HEK293 (cell line): Measurements from ENCODE around the gene DIRAS1.

ENCODE experiments used
- CTCF ChIA-PET: fragments of 350-600 bp; formaldehyde crosslinking; extraction: SDS; loops from one replicate; lab custom pipeline; 2021; ENCODE audit warnings: antibody characterized with exemption; lab: Yijun Ruan, JAX
- POLR2A ChIA-PET: fragments of 300-600 bp; formaldehyde crosslinking; extraction: SDS; loops from one replicate; lab custom pipeline; 2020; ENCODE audit warnings: antibody characterized with exemption, inconsistent platforms; lab: Yijun Ruan, JAX
- H3K27ac ChIP-seq: fragments of 200-500 bp; sonication (Bioruptor generic); 2 replicates; pipeline ENCODE4 v1.5.1; 2014; ENCODE audit warnings: low read depth, low read length, control low read depth, inconsistent platforms; ENCODE audit errors: extremely low read depth
- H3K36me3 ChIP-seq, 2 experiments: fragments of 200-500 bp in 1 of 2; sonication (Bioruptor generic) in 1 of 2; 1 replicate in 1 of 2; 2 replicates in 1 of 2; pipeline ENCODE4 v1.5.1; 2014 to 2017; ENCODE audit warnings: inconsistent platforms in 2 of 2, low read length in 2 of 2; ENCODE audit not compliant: control insufficient read depth in 2 of 2, insufficient read depth in 1 of 2
- H3K4me1 ChIP-seq: fragments of 200-500 bp; sonication (Bioruptor generic); 2 replicates; pipeline ENCODE4 v1.5.1; 2014; ENCODE audit warnings: mild to moderate bottlenecking, low read length, inconsistent platforms; ENCODE audit not compliant: control insufficient read depth, insufficient read depth
- H3K4me3 ChIP-seq: 2 replicates; pipeline ENCODE4 v1.5.1; 2011; ENCODE audit warnings: low read depth, mild to moderate bottlenecking, control low read depth, low read length, moderate library complexity
- H3K9me3 ChIP-seq: fragments of 200-500 bp; sonication (Bioruptor generic); 2 replicates; pipeline ENCODE4 v1.5.1; 2014; ENCODE audit warnings: low read depth, low read length, inconsistent platforms; ENCODE audit not compliant: control insufficient read depth, insufficient read depth
- BCL11A ChIP-seq: fragments of 450-650 bp; formaldehyde crosslinking; IDR thresholded peaks from 2 replicates; pipeline ENCODE4 v1.5.1; 2016; ENCODE audit warnings: low read depth, missing biosample characterization, missing genetic modification characterization
- BCL11B ChIP-seq: fragments of 450-650 bp; formaldehyde crosslinking; IDR thresholded peaks from 2 replicates; pipeline ENCODE4 v1.5.1; 2016; ENCODE audit warnings: low read depth, missing biosample characterization, missing genetic modification characterization
- GFI1B ChIP-seq: fragments of 450-650 bp; formaldehyde crosslinking; IDR thresholded peaks from 2 replicates; pipeline ENCODE4 v1.5.1; 2016; ENCODE audit warnings: missing biosample characterization, missing genetic modification characterization
- GLIS1 ChIP-seq: fragments of 450-650 bp; formaldehyde crosslinking; IDR thresholded peaks from 2 replicates; pipeline ENCODE4 v1.5.1; 2016; ENCODE audit warnings: missing biosample characterization, missing genetic modification characterization
- KLF1 ChIP-seq: fragments of 450-650 bp; formaldehyde crosslinking; IDR thresholded peaks from 2 replicates; pipeline ENCODE4 v1.5.1; 2016; ENCODE audit warnings: missing biosample characterization, missing genetic modification characterization
- OVOL3 ChIP-seq: fragments of 450-650 bp; formaldehyde crosslinking; IDR thresholded peaks from 2 replicates; pipeline ENCODE4 v1.5.1; 2016; ENCODE audit warnings: missing biosample characterization, missing genetic modification characterization
- PRDM6 ChIP-seq: fragments of 450-650 bp; formaldehyde crosslinking; IDR thresholded peaks from 2 replicates; pipeline ENCODE4 v1.5.1; 2017; ENCODE audit warnings: missing biosample characterization, missing genetic modification characterization
- RBAK ChIP-seq: fragments of 450-650 bp; formaldehyde crosslinking; IDR thresholded peaks from 2 replicates; pipeline ENCODE4 v1.5.1; 2016; ENCODE audit warnings: missing biosample characterization, missing genetic modification characterization
- SCRT2 ChIP-seq: fragments of 450-650 bp; formaldehyde crosslinking; IDR thresholded peaks from 2 replicates; pipeline ENCODE4 v1.5.1; 2016; ENCODE audit warnings: missing biosample characterization, missing genetic modification characterization
- SP7 ChIP-seq: fragments of 450-650 bp; formaldehyde crosslinking; IDR thresholded peaks from 2 replicates; pipeline ENCODE4 v1.5.1; 2016; ENCODE audit warnings: missing biosample characterization, missing genetic modification characterization
- ZBTB21 ChIP-seq: fragments of 450-650 bp; formaldehyde crosslinking; IDR thresholded peaks from 2 replicates; pipeline ENCODE4 v1.5.1; 2017; ENCODE audit warnings: missing biosample characterization, missing genetic modification characterization
- ZFP41 ChIP-seq: fragments of 450-650 bp; formaldehyde crosslinking; IDR thresholded peaks from 2 replicates; pipeline ENCODE4 v1.5.1; 2016; ENCODE audit warnings: missing biosample characterization, missing genetic modification characterization, borderline replicate concordance
- ZIC2 ChIP-seq: fragments of 450-650 bp; formaldehyde crosslinking; IDR thresholded peaks from 2 replicates; pipeline ENCODE4 v1.5.1; 2016; ENCODE audit warnings: missing biosample characterization, missing genetic modification characterization
- ZNF10 ChIP-seq: fragments of 450-650 bp; formaldehyde crosslinking; IDR thresholded peaks from 2 replicates; pipeline ENCODE4 v1.5.1; 2017; ENCODE audit warnings: missing biosample characterization, missing genetic modification characterization
- ZNF133 ChIP-seq: fragments of 450-650 bp; formaldehyde crosslinking; IDR thresholded peaks from 2 replicates; pipeline ENCODE4 v1.5.1; 2016; ENCODE audit warnings: missing biosample characterization, missing genetic modification characterization
- ZNF221 ChIP-seq: fragments of 450-650 bp; formaldehyde crosslinking; IDR thresholded peaks from 2 replicates; pipeline ENCODE4 v1.5.1; 2017; ENCODE audit warnings: missing biosample characterization, missing genetic modification characterization, borderline replicate concordance
- ZNF416 ChIP-seq: fragments of 450-650 bp; formaldehyde crosslinking; IDR thresholded peaks from 2 replicates; pipeline ENCODE4 v1.5.1; 2016; ENCODE audit warnings: missing biosample characterization, missing genetic modification characterization
- ZNF501 ChIP-seq: fragments of 450-650 bp; formaldehyde crosslinking; IDR thresholded peaks from 2 replicates; pipeline ENCODE4 v1.5.1; 2016; ENCODE audit warnings: missing biosample characterization, missing genetic modification characterization
- ZNF654 ChIP-seq: fragments of 450-650 bp; formaldehyde crosslinking; IDR thresholded peaks from 2 replicates; pipeline ENCODE4 v1.5.1; 2016; ENCODE audit warnings: low read depth, missing biosample characterization, missing genetic modification characterization
- ZNF660 ChIP-seq: fragments of 450-650 bp; IDR thresholded peaks from 2 replicates; pipeline ENCODE4 v1.5.1; 2018; ENCODE audit warnings: missing biosample characterization, mild to moderate bottlenecking, missing genetic modification characterization
- ZNF747 ChIP-seq: fragments of 450-650 bp; formaldehyde crosslinking; IDR thresholded peaks from 2 replicates; pipeline ENCODE4 v1.5.1; 2016; ENCODE audit warnings: missing biosample characterization, missing genetic modification characterization
- ZNF76 ChIP-seq: fragments of 450-650 bp; formaldehyde crosslinking; IDR thresholded peaks from 2 replicates; pipeline ENCODE4; 2016; ENCODE audit warnings: low read depth, missing biosample characterization, missing genetic modification characterization, borderline replicate concordance
- ZNF776 ChIP-seq: fragments of 450-650 bp; formaldehyde crosslinking; IDR thresholded peaks from 2 replicates; pipeline ENCODE4 v1.5.0; 2017; ENCODE audit warnings: missing biosample characterization, missing genetic modification characterization, borderline replicate concordance
- ZSCAN18 ChIP-seq: fragments of 450-650 bp; formaldehyde crosslinking; IDR thresholded peaks from 2 replicates; pipeline ENCODE4 v1.5.1; 2016; ENCODE audit warnings: missing biosample characterization, missing genetic modification characterization

The DIRAS1 gene

GRCh38 chr19:2729943-2730818 is 9.0 kb upstream of the DIRAS1 start:
- no peaks in the 10 kb centered on the region for H3K4me1 ChIP-seq
- TF ChIP-seq ZNF10 (tag by site-specific recombination): no peak
- peak; percentile 61 for TF ChIP-seq GLIS1 (tag by site-specific recombination)
- H3K9me3 ChIP-seq: no peaks in the 10 kb centered on the region
- CTCF ChIA-PET: no interaction called here
- no peak overlapping the region for H3K4me3 ChIP-seq
- no peak overlapping the region for H3K27ac ChIP-seq
- POLR2A ChIA-PET: interaction anchor here (0.6 to 1.5 kb wide), 2 partner anchors 10 to 276 kb away, joined by 3 to 5 read pairs; no protein-coding TSS in a partner anchor
- H3K36me3 ChIP-seq: peaks cover 0 to 27% of the 10 kb centered on the region in 2 experiments; a peak in 1 of 3 replicates

- POLR2A ChIA-PET: interaction anchor here (1.5 kb wide), 1 partner anchor 11 kb away, joined by 3 read pairs; no protein-coding TSS in a partner anchor
- CTCF ChIA-PET: interaction anchor here (1.3 to 1.4 kb wide), 2 partner anchors 21 to 80 kb away, joined by 3 to 9 read pairs; no protein-coding TSS in a partner anchor
These were observed 7.7 kb upstream of the DIRAS1 start for GRCh38 chr19:2728783-2729387.

GRCh38 chr19:2727640-2727944 is 6.4 kb upstream of the DIRAS1 start:
- no peak overlapping the region for H3K4me3 ChIP-seq
- peaks cover 0 to 10% of the 10 kb centered on the region in 2 experiments; a peak in 1 of 3 replicates for H3K36me3 ChIP-seq
- H3K4me1 ChIP-seq: no peaks in the 10 kb centered on the region
- CTCF ChIA-PET: interaction anchor here (1.3 to 1.4 kb wide), 2 partner anchors 22 to 79 kb away, joined by 3 to 9 read pairs; no protein-coding TSS in a partner anchor
- POLR2A ChIA-PET: interaction anchor here (0.6 kb wide), 1 partner anchor 28 kb away, joined by 3 read pairs; no protein-coding TSS in a partner anchor
- no peak for TF ChIP-seq ZNF654 (tag by site-specific recombination)
- no peak for TF ChIP-seq ZNF660
- TF ChIP-seq GFI1B (tag by site-specific recombination): no peak
- TF ChIP-seq SP7: 0 out of 2 replicates have a peak, but pooled peaks have one; percentile 30
- TF ChIP-seq SCRT2 (tag by site-specific recombination): peak; percentile 96
- no peak for TF ChIP-seq PRDM6
- TF ChIP-seq ZNF747 (tag by site-specific recombination): no peak
- 0 out of 2 replicates have a peak, but pooled peaks have one; percentile 7 for TF ChIP-seq ZIC2 (tag by site-specific recombination)
- no peak overlapping the region for H3K27ac ChIP-seq
- H3K9me3 ChIP-seq: no peaks in the 10 kb centered on the region

More at GRCh38 chr19:2728783-2729387, 7.7 kb upstream of the DIRAS1 start:
- H3K9me3 ChIP-seq: no peaks in the 10 kb centered on the region
- TF ChIP-seq ZSCAN18 (tag by site-specific recombination) (no peak), ZBTB21 (no peak), ZNF416 (tag by site-specific recombination) (no peak), ZIC2 (tag by site-specific recombination) (0 out of 2 replicates have a peak, but pooled peaks have one; percentile 10), KLF1 (tag by site-specific recombination) (no peak), ZNF501 (tag by site-specific recombination) (no peak), ZNF76 (no peak), GLIS1 (tag by site-specific recombination) (0 out of 2 replicates have a peak, but pooled peaks have one; percentile 21), ZNF133 (tag by site-specific recombination) (no peak), ZNF221 (no peak), ZNF776 (tag by site-specific recombination) (no peak), ZFP41 (tag by site-specific recombination) (no peak), RBAK (tag by site-specific recombination) (no peak), OVOL3 (tag by site-specific recombination) (no peak), BCL11B (tag by site-specific recombination) (no peak), BCL11A (no peak)
- TF ChIP-seq, all 188 proteins: peak for 2
- Histone ChIP-seq H3K27ac (no peak overlapping the region), H3K4me1 (no peaks in the 10 kb centered on the region), H3K36me3 (peaks cover 0 to 15% of the 10 kb centered on the region in 2 experiments; a peak in 1 of 3 replicates), H3K4me3 (no peak overlapping the region)
